ENCODE measurements around the gene STBD1. TPM values are rescaled to one million over a fixed set of nuclear protein-coding genes. Genes with fewer than 3 reads are reported as not detected.

STBD1 gene
- total RNA-seq (10 to 100 TPM; 39.8 to 59.7 (median 47.2) TPM), polyA plus RNA-seq (10 to 100 TPM; 11.7 to 52.2 (median 32.2) TPM)
- long read RNA-seq, donor 1, transcript STBD1-201 (2 exons, 3,420 nt) = major isoform, 296 of 303 reads
- long read RNA-seq, donor 1, partial matches to known transcripts = 2 of 303 reads
- long read RNA-seq, donor 1, other reads (novel, unspliced or antisense) = 5 of 303 reads
- long read RNA-seq, donor 2, transcript STBD1-201 (2 exons, 3,420 nt) = major isoform, 456 of 469 reads
- long read RNA-seq, donor 2, partial matches to known transcripts = 10 of 469 reads
- long read RNA-seq, donor 2, other reads (novel, unspliced or antisense) = 3 of 469 reads

GRCh38 chr4:76305971-76306881, at the start of gene STBD1:
Gene STBD1, plus strand, starts transcription at chr4:76306733. Its CDS starts 37 bp downstream, at chr4:76306770.
- Histone ChIP-seq H3K4me1 (peaks cover 66% of the 10 kb centered on the region), H3K27me3 (ENCODE audit: insufficient read depth in 3 of 3, low read length in 2 of 3) (no peaks in the 10 kb centered on the region), H3K36me3 (ENCODE audit: insufficient read depth in 1 of 2, low read depth in 1 of 2) (peaks cover 0 to 27% of the 10 kb centered on the region in 2 donors), H3K4me3 (peak within 1 kb of the TSS; percentile 97), H3K9me3 (no peaks in the 10 kb centered on the region), H3K27ac (peak within 1 kb of the TSS; percentile 98)
- WGBS, 3 donors = 0 to 1% (median 1%) methylated on average over 52 to 85 of the region's 85 CpGs
- peak; percentile 83 to 90 for DNase-seq
- peak; percentile 81 to 85 (median 84) for ATAC-seq
- intact Hi-C loops (cut with DNase I) = loop anchor here (5.0 to 10.0 kb wide), 4 partner anchors 94 to 311 kb away; partner anchors contain the start of genes SCARB2 (in 1 of the 2) and SDAD1 (in 1 of the 2)
- no peak for TF ChIP-seq CTCF (IDR thresholded peaks at IDR 0.05)

- Histone ChIP-seq H3K9me3 (no peaks in the 10 kb centered on the region), H3K4me3 (no peak overlapping the region), H3K27ac (no peak overlapping the region), H3K27me3 (ENCODE audit: insufficient read depth in 3 of 3, low read length in 2 of 3) (no peaks in the 10 kb centered on the region), H3K36me3 (ENCODE audit: insufficient read depth in 1 of 2, low read depth in 1 of 2) (no peaks in the 10 kb centered on the region), H3K4me1 (peaks cover 3% of the 10 kb centered on the region)
- DNase-seq (no peak), ATAC-seq (no peak)
- no peak for TF ChIP-seq CTCF (IDR thresholded peaks at IDR 0.05)
- intact Hi-C loops (cut with DNase I) = loop anchor here (5.0 to 10.0 kb wide), 4 partner anchors 35 to 248 kb away; no protein-coding TSS in a partner anchor
- 78 to 93% (median 88%) methylated on average over 1 of the region's 1 CpG for WGBS, 3 donors
These were observed 49.6 kb upstream of the STBD1 start for GRCh38 chr4:76256968-76257367.

DNA sequence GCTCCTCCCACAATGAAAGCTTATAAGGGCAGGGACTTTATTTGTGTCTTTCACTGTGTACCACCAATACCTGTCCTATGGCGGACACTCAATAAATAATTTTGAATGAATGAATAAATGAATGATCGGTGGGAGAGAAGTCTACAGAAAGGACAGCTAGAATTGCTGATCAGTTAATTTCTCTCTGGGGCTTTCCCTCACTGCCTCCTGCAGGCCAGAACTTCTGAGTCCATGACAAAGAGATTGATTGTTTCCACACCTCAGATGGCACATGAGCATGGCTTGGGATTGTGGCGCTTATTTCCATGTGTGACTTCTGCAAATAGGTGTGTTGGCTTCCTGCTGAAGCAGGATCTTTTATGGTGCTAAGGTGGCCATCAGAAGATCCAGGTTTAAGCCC, 48.7 kb upstream of the STBD1 start:
- no peak overlapping the region for H3K27ac ChIP-seq
- WGBS, 3 donors = 92 to 97% (median 93%) methylated on average over 3 of the region's 3 CpGs
- intact Hi-C loops (cut with DNase I) = loop anchor here (5.0 to 10.0 kb wide), 4 partner anchors 34 to 247 kb away; no protein-coding TSS in a partner anchor

DNA sequence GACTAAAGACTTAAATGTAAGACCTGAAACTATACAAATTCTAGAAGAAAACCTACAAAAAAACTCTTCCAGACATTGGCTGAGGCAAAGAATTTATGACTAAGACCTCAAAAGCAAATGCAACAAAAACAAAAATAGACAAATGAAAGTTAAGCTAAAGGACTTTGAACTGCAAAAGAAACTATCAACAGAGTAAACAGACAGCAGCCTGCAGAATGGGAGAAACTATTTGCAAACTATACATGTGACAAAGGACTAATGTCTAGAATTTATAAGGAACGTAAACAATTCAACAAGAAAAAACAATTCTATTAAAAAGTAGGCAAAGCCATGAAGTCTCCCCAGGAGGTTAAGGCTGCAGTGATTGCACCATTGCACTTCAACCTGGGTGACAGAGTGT, 46.0 kb upstream of the STBD1 start:
- DNase-seq = no peak
- peaks cover 0 to 18% of the 10 kb centered on the region in 2 donors for H3K36me3 ChIP-seq (ENCODE audit: insufficient read depth in 1 of 2, low read depth in 1 of 2)
- no peaks in the 10 kb centered on the region for H3K9me3 ChIP-seq

More for the DNA sequence above, 48.7 kb upstream of the STBD1 start:
- no peaks in the 10 kb centered on the region for H3K27me3 ChIP-seq (ENCODE audit: insufficient read depth in 3 of 3, low read length in 2 of 3)
- no peak overlapping the region for H3K4me3 ChIP-seq
- H3K4me1 ChIP-seq = no peaks in the 10 kb centered on the region
- no peaks in the 10 kb centered on the region for H3K36me3 ChIP-seq (ENCODE audit: insufficient read depth in 1 of 2, low read depth in 1 of 2)
- no peak for DNase-seq
- no peak for TF ChIP-seq CTCF (IDR thresholded peaks at IDR 0.05)
- no peaks in the 10 kb centered on the region for H3K9me3 ChIP-seq
- ATAC-seq = no peak

More for the DNA sequence above, 46.0 kb upstream of the STBD1 start:
- 0 to 100% (median 95%) methylated on average over 1 of the region's 1 CpG for WGBS, 3 donors
- Histone ChIP-seq H3K4me1 (no peaks in the 10 kb centered on the region), H3K27me3 (ENCODE audit: insufficient read depth in 3 of 3, low read length in 2 of 3) (no peaks in the 10 kb centered on the region), H3K27ac (no peak overlapping the region), H3K4me3 (no peak overlapping the region)
- TF ChIP-seq CTCF (IDR thresholded peaks at IDR 0.05) = no peak
- intact Hi-C loops (cut with DNase I) = no loop called here
- ATAC-seq = no peak
